LNCaP clone FGC (cell line): ENCODE results near the gene TNFAIP8.
A peak's percentile ranks its signal among the peaks of the same experiment; 100 is the strongest.

Source experiments
- DNase-seq: peaks from one replicate; pipeline ENCODE4 v3.0.0-alpha.2; 2011; ENCODE audit warnings: low read depth
- H3K4me3 ChIP-seq: 2 replicates; pipeline ENCODE4 v1.5.1; 2011; ENCODE audit warnings: mild to moderate bottlenecking, low read depth, low read length, control low read depth
- CTCF ChIP-seq: IDR thresholded peaks from 2 replicates; pipeline ENCODE4 v1.5.1; 2012; ENCODE audit warnings: mild to moderate bottlenecking; ENCODE audit not compliant: control insufficient read depth, insufficient read depth; ENCODE audit errors: extremely low read depth

Gene TNFAIP8

GRCh38 chr5:119383008-119383407 lies 27.2 kb downstream of the TNFAIP8 start:
- no peak for TF ChIP-seq CTCF
- H3K4me3 ChIP-seq, result no peak overlapping the region
- DNase-seq, result no peak

- TF ChIP-seq CTCF, result no peak
- no peak for DNase-seq
- H3K4me3 ChIP-seq, result no peak overlapping the region
Measured at GRCh38 chr5:119385136-119385535, 29.3 kb downstream of the TNFAIP8 start.

- no peak for TF ChIP-seq CTCF
- no peak overlapping the region for H3K4me3 ChIP-seq
- DNase-seq, result no peak
Measured at GRCh38 chr5:119385536-119386128, 29.8 kb downstream of the TNFAIP8 start.

GRCh38 chr5:119386596-119387344 lies 31.0 kb downstream of the TNFAIP8 start:
- DNase-seq, result no peak
- no peak for TF ChIP-seq CTCF
- H3K4me3 ChIP-seq, result peak overlapping the region; percentile 22; the same call in 1 of the 2 replicates

- no peak for TF ChIP-seq CTCF
- DNase-seq, result no peak
- H3K4me3 ChIP-seq, result no peak overlapping the region
Measured at GRCh38 chr5:119387945-119388618, 32.3 kb downstream of the TNFAIP8 start.

GRCh38 chr5:119388619-119389190 lies 32.9 kb downstream of the TNFAIP8 start:
- DNase-seq, result no peak
- H3K4me3 ChIP-seq, result no peak overlapping the region
- no peak for TF ChIP-seq CTCF
